T47D (cell line): ENCODE results near the gene TNFRSF12A.

ENCODE experiments used
- DNase-seq, 2 experiments: peaks; one replicate each; pipeline versions ENCODE4 v3.0.0 to v3.0.0-alpha.2; 2011 to 2012; ENCODE audit warnings: low read depth in 1 of 2, low spot score in 1 of 2
- JUND ChIP-seq: IDR thresholded peaks from 2 replicates; pipeline ENCODE4 v1.6.1; 2012; ENCODE audit warnings: low read depth
- in situ Hi-C: cut with HindIII; loops from 2 replicates; pipeline ENCODE4 v1.10.0; 2016; ENCODE audit warnings: low sequenced_read_pairs, low pct_unique_long_range_greater_than_20kb

TNFRSF12A gene

DNA sequence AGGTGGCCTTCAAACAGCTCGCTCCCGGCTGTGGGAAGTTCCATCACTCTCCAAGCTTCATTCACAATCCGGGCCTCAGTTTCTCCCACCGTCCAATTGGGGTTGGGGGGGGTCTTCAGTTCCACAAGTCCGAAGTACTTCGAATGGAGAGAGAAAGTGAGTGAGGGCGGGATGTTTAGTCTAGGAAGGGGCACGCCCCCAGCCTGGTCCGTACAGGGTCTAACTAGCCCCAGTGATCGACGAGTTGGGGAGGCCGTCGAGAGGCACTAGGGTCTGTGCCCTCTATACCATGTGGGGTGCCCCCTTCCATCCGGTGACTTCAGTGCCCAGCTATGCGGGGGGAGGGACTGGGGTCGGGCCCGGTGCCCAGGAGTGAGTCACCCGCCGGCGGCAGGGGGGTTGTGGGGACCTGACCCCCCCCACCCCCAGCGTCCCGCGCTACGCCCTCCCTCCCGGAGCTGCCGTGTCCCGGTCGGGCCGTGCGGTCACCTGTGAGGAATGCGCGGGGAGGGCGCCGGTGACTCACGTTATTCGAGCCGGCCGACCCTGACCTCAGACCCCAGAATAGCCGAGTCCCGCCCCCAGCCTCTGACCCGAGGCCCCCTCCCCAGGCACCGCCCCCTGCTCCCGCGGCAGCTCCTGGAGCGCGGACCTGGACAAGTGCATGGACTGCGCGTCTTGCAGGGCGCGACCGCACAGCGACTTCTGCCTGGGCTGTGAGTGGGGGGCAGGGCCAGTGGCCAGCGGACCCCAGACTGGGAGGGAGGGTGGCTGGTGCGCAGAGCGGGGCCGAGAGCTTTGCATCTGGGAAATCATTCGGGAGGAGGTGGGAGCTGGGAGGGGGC, 658 bp downstream of the TNFRSF12A start:
- in situ Hi-C loops = no loop called here
- TF ChIP-seq JUND = peak; percentile 97
- DNase-seq = peak; percentile 71 to 89

GRCh38 chr16:3021449-3022207, 1.5 kb downstream of the TNFRSF12A start:
- in situ Hi-C loops = no loop called here
- TF ChIP-seq JUND = no peak
- DNase-seq = peak; percentile 75 to 88

GRCh38 chr16:3022208-3022683, 2.1 kb downstream of the TNFRSF12A start:
- in situ Hi-C loops = no loop called here
- DNase-seq = peak in 1 of 2 experiments; percentile 87
- peak; percentile 76; the same call in 1 of the 2 replicates for TF ChIP-seq JUND

DNA sequence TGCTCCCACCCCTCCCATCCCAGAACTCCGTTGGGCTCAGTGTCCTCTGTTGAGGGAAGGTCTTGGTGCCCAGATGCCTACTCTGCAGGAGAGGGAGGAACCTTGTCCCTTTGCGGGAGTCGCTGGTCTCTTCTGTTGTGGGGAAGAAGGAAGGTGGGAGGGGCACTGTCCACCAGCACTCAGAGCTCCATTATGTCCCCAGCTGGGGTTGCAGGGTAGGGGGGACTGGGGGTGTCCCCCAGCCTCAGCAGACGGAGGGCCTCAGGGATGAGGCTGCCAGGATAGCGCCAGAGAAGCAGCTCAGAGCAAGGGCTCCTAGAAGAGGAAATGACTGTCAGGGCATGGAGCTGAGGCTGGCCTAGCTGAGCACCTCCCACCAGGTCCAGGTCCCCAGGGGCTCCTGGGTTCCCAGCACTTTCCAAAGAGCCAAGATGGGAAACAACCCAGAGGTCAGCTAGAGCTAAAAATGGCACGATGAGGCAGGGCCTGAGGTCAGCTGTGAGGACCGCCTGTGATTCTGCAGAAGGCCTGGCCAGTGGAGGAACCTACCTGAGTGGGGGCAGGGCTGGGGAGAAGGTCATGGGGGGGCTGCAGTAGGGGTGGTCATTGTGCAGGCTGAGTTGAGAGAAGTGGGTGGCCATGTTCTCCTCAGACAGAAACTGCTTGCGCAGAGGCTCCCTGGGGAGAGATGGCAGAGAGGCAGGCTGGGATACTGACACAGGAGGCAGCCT, 2.7 kb downstream of the TNFRSF12A start:
- peak in 1 of 2 experiments; percentile 25 for DNase-seq
- TF ChIP-seq JUND = peak; percentile 67; the same call in 1 of the 2 replicates
- in situ Hi-C loops = no loop called here

DNA sequence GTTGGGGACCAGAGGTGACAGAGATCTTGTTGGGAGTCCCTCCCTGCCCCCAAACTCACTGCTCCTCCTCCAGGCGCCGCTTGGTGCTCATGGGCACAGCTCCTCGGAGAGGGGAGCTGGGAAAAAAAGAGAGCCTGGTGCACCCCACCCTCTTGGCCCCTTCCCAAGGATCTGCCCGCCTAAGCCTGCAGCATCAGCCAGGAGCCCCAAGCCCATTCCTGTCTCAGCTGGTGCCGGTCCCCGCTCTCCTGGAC, 3.2 kb downstream of the TNFRSF12A start:
- DNase-seq = peak; percentile 43 to 67
- in situ Hi-C loops = no loop called here
- peak; percentile 2; the same call in 1 of the 2 replicates for TF ChIP-seq JUND

GRCh38 chr16:3023669-3024478, 3.7 kb downstream of the TNFRSF12A start, which contains the start of the genes HCFC1R1 and THOC6:
HCFC1R1 (minus strand) TSS chr16:3023942; CDS start chr16:3023941, 1 bp downstream.
THOC6 (plus strand) TSS chr16:3024035; CDS start chr16:3024327, 292 bp downstream.
- TF ChIP-seq JUND = no peak; the same call in 1 of the 2 replicates
- in situ Hi-C loops = no loop called here
- peak; percentile 83 to 99 for DNase-seq

GRCh38 chr16:3025032-3026002, 5.1 kb downstream of the TNFRSF12A start:
- TF ChIP-seq JUND = no peak

GRCh38 chr16:3026003-3026378, 5.8 kb downstream of the TNFRSF12A start:
- TF ChIP-seq JUND = no peak
- DNase-seq = no peak
- in situ Hi-C loops = no loop called here

More at GRCh38 chr16:3025032-3026002, 5.1 kb downstream of the TNFRSF12A start:
- in situ Hi-C loops = no loop called here
- no peak for DNase-seq

- DNase-seq = no peak
- in situ Hi-C loops = no loop called here
- no peak for TF ChIP-seq JUND
Measured at GRCh38 chr16:3026609-3027488, 6.7 kb downstream of the TNFRSF12A start.

DNA sequence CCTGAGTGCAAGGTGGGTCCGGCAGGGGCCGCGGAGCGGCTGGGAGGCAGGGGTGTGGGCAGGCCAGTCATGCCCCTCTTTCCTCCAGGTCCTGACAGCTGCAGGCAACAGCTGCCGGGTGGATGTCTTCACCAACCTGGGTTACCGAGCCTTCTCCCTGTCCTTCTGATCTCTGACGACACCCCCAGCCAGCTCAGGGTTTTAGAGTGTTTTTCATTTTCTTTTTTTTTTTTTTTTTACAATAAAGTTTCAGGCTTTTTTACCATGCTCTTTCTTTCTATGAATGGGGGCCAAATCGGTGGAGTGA, 7.3 kb downstream of the TNFRSF12A start:
- no peak for TF ChIP-seq JUND

More for the DNA sequence above, 7.3 kb downstream of the TNFRSF12A start:
- in situ Hi-C loops = no loop called here
- no peak for DNase-seq
